COR-L47 (cell line): ENCODE data around the gene CNEP1R1.

Experiments used
- DNase-seq: peaks from one replicate; lab custom pipeline; 2025; lab: John Stamatoyannopoulos, UW

The CNEP1R1 gene

DNA sequence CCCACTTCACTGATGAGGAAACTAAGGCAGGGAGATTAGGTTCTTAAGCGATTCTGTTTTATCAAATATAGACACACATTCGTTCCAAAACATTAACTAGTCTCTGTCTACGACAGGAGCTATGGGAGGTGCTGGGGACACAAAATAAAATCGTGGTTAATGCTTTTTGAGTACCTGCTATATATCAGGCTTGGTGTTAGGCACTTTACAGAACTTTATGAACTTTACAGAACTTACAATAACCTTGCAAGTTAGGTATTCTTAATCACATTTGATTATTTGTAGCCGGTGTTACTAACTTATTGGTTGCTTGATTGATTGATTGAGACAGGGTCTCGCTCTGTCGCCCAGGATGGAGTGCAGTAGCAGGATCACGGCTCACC is 40.2 kb downstream of the CNEP1R1 start:
- DNase-seq, result no peak

DNA sequence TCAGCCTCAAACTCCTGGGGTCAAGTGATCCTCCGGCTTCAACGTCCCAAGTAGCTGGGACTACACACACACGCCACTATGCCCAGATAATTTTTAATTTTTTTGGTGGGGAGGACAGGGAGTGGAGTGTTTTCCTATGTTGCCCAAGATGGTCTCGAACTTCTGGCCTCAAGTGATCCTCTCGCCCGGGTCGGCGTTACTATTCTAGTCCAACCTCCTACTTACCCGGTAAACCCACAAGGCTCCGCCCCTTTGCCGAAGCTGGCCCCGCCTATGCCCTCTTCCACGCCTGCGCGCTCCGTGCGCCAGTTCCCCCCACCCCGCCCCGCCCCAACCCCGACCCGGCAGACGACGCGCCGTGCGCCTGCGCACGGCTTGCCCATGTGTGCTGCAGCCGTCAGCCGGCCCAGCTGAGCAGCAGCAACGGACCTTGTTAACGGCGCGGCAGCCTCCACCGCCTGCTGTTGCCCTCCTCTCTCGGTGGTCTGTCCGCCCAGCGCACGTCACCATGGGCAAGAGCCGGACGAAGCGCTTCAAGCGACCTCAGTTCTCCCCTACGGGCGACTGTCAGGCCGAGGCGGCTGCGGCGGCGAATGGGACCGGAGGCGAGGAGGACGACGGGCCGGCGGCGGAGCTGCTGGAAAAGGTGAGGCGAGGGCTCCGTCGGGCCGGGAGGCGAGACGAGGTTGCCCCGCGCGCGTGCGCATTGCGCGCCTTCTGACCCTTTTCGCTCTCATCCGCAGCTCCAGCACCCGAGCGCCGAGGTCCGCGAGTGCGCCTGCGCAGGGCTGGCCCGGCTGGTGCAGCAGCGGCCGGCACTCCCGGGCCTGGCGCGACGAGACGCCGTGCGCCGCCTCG is 40.8 kb downstream of the CNEP1R1 start, which contains the start of gene HEATR3:
TSS of gene HEATR3 (plus strand) at position 347 of the 858 bp plus-strand sequence. CDS start at position 509, 162 bp downstream.
- DNase-seq, result peak; percentile 84

DNA sequence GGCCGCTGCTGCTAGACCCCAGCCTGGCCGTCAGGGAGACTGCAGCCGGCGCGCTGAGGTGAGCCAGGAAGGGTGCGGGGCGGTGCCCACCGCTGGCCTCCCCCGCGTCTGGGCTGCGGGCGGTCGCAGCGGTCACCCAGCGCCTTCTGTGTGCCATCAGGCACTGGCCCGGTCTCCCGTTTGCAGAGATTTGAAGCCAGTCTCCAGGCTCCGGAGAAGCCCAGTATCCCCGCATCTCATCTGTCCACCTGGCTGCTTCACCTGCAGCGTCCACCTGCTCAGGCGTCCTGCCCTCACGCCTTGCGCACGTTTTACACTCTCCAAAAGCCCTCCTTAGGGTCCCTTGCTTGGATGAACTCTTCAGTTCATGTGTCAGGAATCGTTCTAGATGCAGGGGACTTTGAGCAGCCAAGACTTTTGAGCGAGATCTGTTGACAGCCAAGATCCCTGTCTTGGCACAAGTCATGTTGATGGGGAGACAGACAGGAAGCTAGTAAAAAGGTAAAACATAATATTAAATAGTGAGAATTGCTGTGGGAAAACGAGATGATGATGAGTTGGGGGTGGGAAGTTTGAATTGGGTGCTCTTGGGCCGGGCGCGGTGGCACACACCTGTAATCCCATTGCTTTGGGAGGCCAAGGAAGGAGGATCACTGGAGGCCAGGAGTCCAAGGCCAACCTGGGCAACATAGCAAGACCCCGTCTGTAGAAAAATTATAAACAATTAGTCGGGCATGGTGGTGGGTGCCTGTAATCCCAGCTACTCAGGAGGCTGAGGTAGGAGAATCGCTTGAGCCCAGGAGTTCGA is 41.7 kb downstream of the CNEP1R1 start:
- DNase-seq, result no peak

DNA sequence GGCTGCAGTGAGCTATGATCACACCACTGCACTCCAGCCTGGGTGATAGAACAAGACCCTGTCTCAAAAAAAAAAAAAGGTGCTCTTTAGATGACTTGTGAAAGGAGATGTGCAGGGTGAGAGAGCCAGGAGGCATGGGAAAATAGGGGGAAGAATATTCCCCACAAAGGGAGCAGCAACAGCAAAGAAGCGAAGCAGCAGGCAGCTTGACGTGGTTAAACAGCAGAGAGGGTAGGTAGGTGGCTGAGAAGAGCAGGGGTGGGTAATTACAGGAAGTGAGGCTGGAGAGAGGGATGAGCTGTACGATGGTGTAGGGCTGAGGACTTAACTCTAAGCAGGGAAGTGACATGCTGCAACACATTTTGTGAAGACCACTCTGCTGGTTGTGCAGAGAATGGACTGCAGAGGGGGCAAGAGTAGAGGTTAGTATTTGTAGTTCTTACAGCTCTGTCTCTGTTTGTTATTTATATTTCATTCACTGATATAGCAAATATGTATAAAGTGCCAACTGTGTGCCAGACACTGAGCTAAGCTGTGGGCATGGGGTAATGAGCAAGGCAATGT is 42.3 kb downstream of the CNEP1R1 start:
- DNase-seq, result peak; percentile 29

DNA sequence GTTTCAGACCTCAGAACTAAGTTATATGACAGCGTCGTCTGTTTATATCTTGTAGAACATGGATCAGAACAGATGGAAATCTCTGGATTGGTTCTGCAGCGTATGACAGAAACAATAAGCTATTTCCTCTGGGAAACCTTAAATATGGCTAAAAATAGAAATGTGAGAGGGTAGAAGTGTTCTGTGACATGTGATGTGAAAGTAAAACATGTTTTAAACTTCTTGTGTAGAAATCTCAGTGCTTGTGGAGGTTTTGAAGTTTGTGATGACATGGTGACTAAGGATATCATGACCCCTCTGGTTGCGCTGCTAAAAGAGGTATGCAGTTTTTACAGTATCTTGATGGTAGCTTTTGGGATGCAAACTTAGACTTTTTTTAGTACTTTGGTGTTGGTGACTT is 43.5 kb downstream of the CNEP1R1 start:
- DNase-seq, result no peak

GRCh38 chr16:50069060-50069459 is 44.0 kb downstream of the CNEP1R1 start:
- no peak for DNase-seq

GRCh38 chr16:50071075-50071671 is 46.1 kb downstream of the CNEP1R1 start:
- no peak for DNase-seq

- no peak for DNase-seq
These were observed 47.7 kb downstream of the CNEP1R1 start for GRCh38 chr16:50072730-50073129.

DNA sequence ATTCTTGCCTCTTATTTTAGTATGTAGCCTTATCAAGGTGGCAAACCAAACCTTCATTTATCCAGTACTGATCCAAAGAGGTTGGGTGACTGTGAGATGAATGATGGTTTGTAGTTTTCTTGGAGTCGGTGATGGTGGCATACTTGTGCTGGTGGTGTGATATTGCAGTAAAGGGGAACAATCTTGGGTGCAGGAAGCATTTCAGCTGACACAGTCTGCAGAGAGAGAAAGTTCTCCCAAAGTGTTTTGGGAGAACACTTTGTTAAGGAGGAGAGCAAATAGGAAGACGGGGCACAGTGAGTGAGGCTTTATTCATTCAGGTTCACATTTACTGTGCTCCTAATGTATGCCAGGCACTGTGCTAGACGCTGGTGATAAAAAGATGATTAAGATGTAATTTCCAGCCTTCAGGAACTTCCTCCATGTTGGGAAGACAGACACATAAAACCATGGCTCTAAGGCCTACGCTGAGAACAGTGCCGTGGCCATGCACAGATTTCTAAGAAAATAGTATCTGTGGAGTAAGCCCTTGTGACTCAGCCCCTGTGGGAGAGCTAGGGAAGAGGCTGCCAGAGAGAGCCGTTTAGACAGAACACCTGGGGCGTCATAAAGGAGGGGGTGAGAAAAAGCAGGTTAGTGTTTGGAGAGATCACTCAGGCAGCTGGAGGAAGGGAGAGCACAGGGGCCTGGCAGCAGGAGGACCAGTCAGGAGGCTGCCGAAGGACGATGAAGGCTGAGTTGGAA is 54.5 kb downstream of the CNEP1R1 start:
- no peak for DNase-seq

GRCh38 chr16:50081428-50082018 is 56.5 kb downstream of the CNEP1R1 start:
- no peak for DNase-seq

DNA sequence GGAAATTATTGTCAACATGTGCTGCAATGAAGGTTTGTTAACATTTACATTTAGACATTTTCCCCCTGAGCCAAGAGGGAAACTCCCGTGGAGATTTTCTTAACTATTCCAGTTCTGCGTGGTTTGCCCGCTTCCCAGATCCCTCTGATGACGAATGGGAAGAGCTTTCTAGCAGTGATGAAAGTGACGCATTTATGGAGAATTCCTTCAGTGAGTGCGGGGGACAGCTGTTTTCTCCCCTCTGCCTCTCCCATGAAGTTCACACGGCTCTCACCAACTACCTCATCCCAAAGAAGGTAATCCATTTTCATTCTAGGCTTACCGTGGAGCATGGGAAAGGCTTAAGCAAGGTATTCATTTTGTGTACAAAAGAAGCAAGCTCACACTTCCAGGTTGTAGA is 59.0 kb downstream of the CNEP1R1 start:
- DNase-seq, result no peak

GRCh38 chr16:50086176-50086575 is 61.2 kb downstream of the CNEP1R1 start:
- DNase-seq, result no peak
